ENCODE data around the gene ATP10B. TPM values are rescaled to one million over a fixed set of nuclear protein-coding genes. Genes with fewer than 3 reads are reported as not detected.

Gene ATP10B
- total and polyA plus RNA-seq, 4 donors = 0.08 to 7.2 (median 0.53) TPM

- WGBS, 2 donors = 75 to 86% methylated on average over 2 of the region's 2 CpGs
- H3K4me3 ChIP-seq = no peak overlapping the region
- H3K27me3 ChIP-seq (ENCODE audit: control insufficient read depth in 3 of 3, insufficient read depth in 3 of 3, low read length in 2 of 3) = no peaks in the 10 kb centered on the region
- H3K27ac ChIP-seq (ENCODE audit: low read depth in 1 of 2, low read length in 1 of 2) = no peak overlapping the region
- TF ChIP-seq CTCF (IDR thresholded peaks at IDR 0.05; ENCODE audit: control extremely low read depth, extremely low read depth) = no peak
- no peaks in the 10 kb centered on the region for H3K36me3 ChIP-seq (ENCODE audit: control insufficient read depth in 4 of 4, insufficient read depth in 4 of 4, low read length in 4 of 4)
- no peak overlapping the region for H3K9ac ChIP-seq (ENCODE audit: insufficient read depth in 1 of 2, low read length in 2 of 2)
- H3K4me1 ChIP-seq (ENCODE audit: control insufficient read depth in 5 of 5, insufficient read depth in 5 of 5, low read length in 5 of 5) = no peaks in the 10 kb centered on the region
- ATAC-seq (ENCODE audit: insufficient read depth, low FRiP score) (no peak), DNase-seq (no peak)
- peaks cover 0 to 2% (median 0%) of the 10 kb centered on the region in 4 donors for H3K9me3 ChIP-seq (ENCODE audit: control insufficient read depth in 4 of 4, insufficient read depth in 3 of 4, low read length in 3 of 4)
Observed at GRCh38 chr5:160675988-160676387, 176.0 kb downstream of the ATP10B start.

GRCh38 chr5:160674901-160675300, 177.1 kb downstream of the ATP10B start:
- no peak overlapping the region for H3K9ac ChIP-seq (ENCODE audit: insufficient read depth in 1 of 2, low read length in 2 of 2)
- H3K4me3 ChIP-seq = no peak overlapping the region
- no peak for DNase-seq
- no peak for ATAC-seq (ENCODE audit: insufficient read depth, low FRiP score)
- TF ChIP-seq CTCF (IDR thresholded peaks at IDR 0.05; ENCODE audit: control extremely low read depth, extremely low read depth) = no peak
- WGBS, 2 donors = 81 to 92% methylated on average over 3 of the region's 3 CpGs
- H3K27ac ChIP-seq (ENCODE audit: low read depth in 1 of 2, low read length in 1 of 2) = no peak overlapping the region
- H3K27me3 ChIP-seq (ENCODE audit: control insufficient read depth in 3 of 3, insufficient read depth in 3 of 3, low read length in 2 of 3) = no peaks in the 10 kb centered on the region
- H3K4me1 ChIP-seq (ENCODE audit: control insufficient read depth in 5 of 5, insufficient read depth in 5 of 5, low read length in 5 of 5) = no peaks in the 10 kb centered on the region
- no peaks in the 10 kb centered on the region for H3K36me3 ChIP-seq (ENCODE audit: control insufficient read depth in 4 of 4, insufficient read depth in 4 of 4, low read length in 4 of 4)
- H3K9me3 ChIP-seq (ENCODE audit: control insufficient read depth in 4 of 4, insufficient read depth in 3 of 4, low read length in 3 of 4) = no peaks in the 10 kb centered on the region

- TF ChIP-seq CTCF (IDR thresholded peaks at IDR 0.05; ENCODE audit: control extremely low read depth, extremely low read depth) = no peak
- ATAC-seq (ENCODE audit: insufficient read depth, low FRiP score) (no peak), DNase-seq (no peak)
- no peaks in the 10 kb centered on the region for H3K27me3 ChIP-seq (ENCODE audit: control insufficient read depth in 3 of 3, insufficient read depth in 3 of 3, low read length in 2 of 3)
- no peak overlapping the region for H3K9ac ChIP-seq (ENCODE audit: insufficient read depth in 1 of 2, low read length in 2 of 2)
- no peaks in the 10 kb centered on the region for H3K4me1 ChIP-seq (ENCODE audit: control insufficient read depth in 5 of 5, insufficient read depth in 5 of 5, low read length in 5 of 5)
- whole genome bisulfite sequencing, 2 donors = 0 to 48% methylated on average over 2 of the region's 2 CpGs
- no peak overlapping the region for H3K27ac ChIP-seq (ENCODE audit: low read depth in 1 of 2, low read length in 1 of 2)
- H3K9me3 ChIP-seq (ENCODE audit: control insufficient read depth in 4 of 4, insufficient read depth in 3 of 4, low read length in 3 of 4) = no peaks in the 10 kb centered on the region
- no peak overlapping the region for H3K4me3 ChIP-seq
- H3K36me3 ChIP-seq (ENCODE audit: control insufficient read depth in 4 of 4, insufficient read depth in 4 of 4, low read length in 4 of 4) = no peaks in the 10 kb centered on the region
Observed at GRCh38 chr5:160672521-160672920, 179.5 kb downstream of the ATP10B start.

GRCh38 chr5:160668356-160668755, 183.7 kb downstream of the ATP10B start:
- no peak for TF ChIP-seq CTCF (IDR thresholded peaks at IDR 0.05; ENCODE audit: control extremely low read depth, extremely low read depth)
- Histone ChIP-seq H3K27me3 (ENCODE audit: control insufficient read depth in 3 of 3, insufficient read depth in 3 of 3, low read length in 2 of 3) (no peaks in the 10 kb centered on the region), H3K4me3 (no peak overlapping the region), H3K9ac (ENCODE audit: insufficient read depth in 1 of 2, low read length in 2 of 2) (no peak overlapping the region), H3K36me3 (ENCODE audit: control insufficient read depth in 4 of 4, insufficient read depth in 4 of 4, low read length in 4 of 4) (no peaks in the 10 kb centered on the region), H3K4me1 (ENCODE audit: control insufficient read depth in 5 of 5, insufficient read depth in 5 of 5, low read length in 5 of 5) (no peaks in the 10 kb centered on the region), H3K27ac (ENCODE audit: low read depth in 1 of 2, low read length in 1 of 2) (no peak overlapping the region), H3K9me3 (ENCODE audit: control insufficient read depth in 4 of 4, insufficient read depth in 3 of 4, low read length in 3 of 4) (no peaks in the 10 kb centered on the region)
- WGBS, 2 donors = 87 to 88% methylated on average over 2 of the region's 2 CpGs
- DNase-seq (no peak), ATAC-seq (ENCODE audit: insufficient read depth, low FRiP score) (no peak)
